GM18511 (cell line): ENCODE results near the gene MUTYH.
A peak's percentile ranks its signal among the peaks of the same experiment; 100 is the strongest.
"Not testable (repeated sequence)": the region's sequence is repeated elsewhere in the genome, so short reads cannot be mapped to it uniquely, and the experiment has no call there.

ENCODE experiments used
- ATAC-seq: cut with Tn5 transposase; IDR thresholded peaks from one replicate; pipeline ENCODE4 v1.9.1; 2021; ENCODE audit warnings: mild to moderate bottlenecking, moderate library complexity; ENCODE audit not compliant: unreplicated experiment

The MUTYH gene

GRCh38 chr1:45325851-45326506 is 14.3 kb downstream of the MUTYH start:
- ATAC-seq = no peak

DNA sequence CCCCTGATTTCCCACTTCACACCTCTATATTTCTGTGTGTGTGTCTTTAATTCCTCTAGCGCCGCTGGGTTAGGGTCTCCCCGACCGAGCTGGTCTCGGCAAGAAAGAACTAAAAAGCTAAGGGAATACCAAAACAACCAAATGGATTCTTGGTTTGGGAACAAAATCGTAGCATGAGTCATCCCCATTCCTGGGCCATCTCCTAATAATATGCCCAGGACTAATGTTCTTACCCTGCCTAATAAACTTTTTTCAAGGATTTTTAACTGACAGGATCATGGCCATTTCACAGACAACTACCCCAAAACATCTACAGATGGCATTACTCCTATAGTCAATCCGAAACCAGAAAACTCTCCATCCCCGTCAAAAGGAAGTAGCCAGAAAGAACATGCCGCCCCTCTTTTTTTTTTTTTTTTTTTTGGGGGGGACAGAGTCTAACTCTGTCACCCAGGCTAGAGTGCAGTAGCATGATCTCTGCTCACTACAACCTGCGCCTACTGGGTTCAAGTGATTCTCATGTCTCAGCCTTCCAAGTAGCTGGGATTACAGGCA is 17.7 kb downstream of the MUTYH start:
- no peak for ATAC-seq

GRCh38 chr1:45321444-45321843 is 18.8 kb downstream of the MUTYH start:
- no peak for ATAC-seq

- ATAC-seq = no peak
Observed at GRCh38 chr1:45319761-45320160, 20.5 kb downstream of the MUTYH start.

GRCh38 chr1:45317166-45317565 is 23.1 kb downstream of the MUTYH start:
- no peak for ATAC-seq

- ATAC-seq = no peak
Observed at GRCh38 chr1:45314266-45314665, 26.0 kb downstream of the MUTYH start.

- ATAC-seq = no peak
Observed at GRCh38 chr1:45306905-45307304, 33.3 kb downstream of the MUTYH start.

DNA sequence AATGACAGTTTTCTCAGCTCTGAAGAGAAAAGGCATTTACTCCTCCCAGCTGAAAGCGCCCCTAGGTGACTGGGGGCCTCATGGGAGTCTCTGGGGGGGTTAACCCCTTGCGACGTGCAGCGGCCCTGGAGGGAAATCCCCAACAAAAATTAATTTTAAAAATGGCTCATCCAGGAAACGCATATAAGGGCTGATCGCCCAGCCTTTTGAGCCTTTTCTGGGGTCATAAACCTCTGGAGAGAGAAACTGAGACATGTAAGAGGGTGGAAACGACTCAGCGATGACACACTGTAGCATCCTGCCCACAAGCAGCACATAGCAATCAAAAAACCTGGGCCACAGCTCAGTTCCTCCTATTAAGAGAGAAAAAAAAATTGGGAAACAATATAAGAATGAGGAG is 33.9 kb downstream of the MUTYH start:
- ATAC-seq = no peak

- no peak for ATAC-seq
Observed at GRCh38 chr1:45305231-45305630, 35.0 kb downstream of the MUTYH start.

- ATAC-seq = no peak
Observed at GRCh38 chr1:45304311-45305081, 35.7 kb downstream of the MUTYH start.

GRCh38 chr1:45303520-45304310 is 36.5 kb downstream of the MUTYH start:
- ATAC-seq = peak; percentile 73

GRCh38 chr1:45302505-45303150 is 37.6 kb downstream of the MUTYH start:
- no peak for ATAC-seq

DNA sequence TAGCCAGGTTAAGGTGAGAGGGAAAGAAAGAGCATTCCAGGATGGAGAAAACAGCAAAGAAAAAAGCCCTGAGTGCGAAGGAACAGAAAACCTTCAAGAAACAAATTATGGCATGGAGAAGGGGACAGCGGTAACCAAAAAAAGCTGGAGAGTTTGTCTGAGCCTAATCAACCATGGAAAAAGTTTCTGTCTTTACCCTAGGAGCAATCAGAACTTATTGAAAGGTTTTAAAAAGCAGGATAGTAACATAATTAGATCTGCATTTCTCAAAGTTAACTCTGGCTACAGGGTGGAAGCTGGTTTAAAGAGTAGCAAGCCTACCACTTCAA is 39.6 kb downstream of the MUTYH start:
- no peak for ATAC-seq

- no peak for ATAC-seq
Observed at GRCh38 chr1:45299981-45300668, 40.1 kb downstream of the MUTYH start.

DNA sequence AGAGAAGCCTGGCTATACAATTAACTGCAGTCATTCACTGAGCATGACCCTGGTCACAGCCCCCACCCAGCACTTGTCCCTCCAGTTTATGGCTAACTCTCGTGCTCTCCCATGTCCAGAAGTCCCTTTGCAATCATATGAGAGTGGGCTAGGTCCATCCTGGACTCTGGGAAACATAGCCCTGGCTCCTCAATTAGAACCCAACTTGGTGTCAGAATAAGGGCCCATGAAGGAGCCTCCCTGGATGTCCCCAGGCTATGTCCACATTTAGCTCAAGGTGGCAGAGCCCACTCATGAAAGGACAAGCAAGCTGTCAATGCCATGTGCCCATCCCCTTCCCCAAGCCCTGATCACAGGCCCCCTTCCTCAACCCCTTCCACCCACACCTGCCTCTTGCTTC is 40.9 kb downstream of the MUTYH start:
- ATAC-seq = no peak

DNA sequence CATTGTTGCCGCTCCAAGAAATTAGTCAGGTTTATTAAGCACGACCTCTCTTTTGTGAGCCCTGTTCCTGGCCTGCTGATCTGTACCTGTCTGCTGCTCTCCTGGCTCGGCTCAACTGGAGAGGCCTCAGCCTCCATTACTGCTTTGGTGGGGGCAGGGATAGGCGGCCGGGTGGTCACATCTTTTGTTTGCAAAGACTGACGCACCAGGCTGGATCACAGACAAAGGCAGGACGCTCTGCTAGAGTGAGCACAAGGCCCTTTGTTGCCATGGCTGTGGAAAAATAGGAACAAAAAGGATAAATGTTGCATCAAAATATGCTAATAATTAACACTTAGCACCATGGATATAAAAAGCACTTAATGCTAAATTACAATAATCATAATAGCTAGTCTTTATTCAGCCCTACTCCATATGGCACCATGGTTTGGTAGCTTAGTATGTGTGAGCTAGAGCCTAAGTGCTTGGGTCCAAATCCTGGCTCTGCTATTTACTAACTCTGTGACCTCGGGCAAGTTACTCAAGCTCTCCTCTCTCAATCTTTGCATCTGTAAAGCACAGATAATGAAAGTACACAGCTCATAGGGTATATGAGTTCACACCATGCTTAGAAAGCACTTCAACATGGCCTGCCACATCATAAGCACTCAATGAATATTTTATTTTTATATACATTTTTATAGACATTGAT is 42.4 kb downstream of the MUTYH start:
- ATAC-seq = no peak

DNA sequence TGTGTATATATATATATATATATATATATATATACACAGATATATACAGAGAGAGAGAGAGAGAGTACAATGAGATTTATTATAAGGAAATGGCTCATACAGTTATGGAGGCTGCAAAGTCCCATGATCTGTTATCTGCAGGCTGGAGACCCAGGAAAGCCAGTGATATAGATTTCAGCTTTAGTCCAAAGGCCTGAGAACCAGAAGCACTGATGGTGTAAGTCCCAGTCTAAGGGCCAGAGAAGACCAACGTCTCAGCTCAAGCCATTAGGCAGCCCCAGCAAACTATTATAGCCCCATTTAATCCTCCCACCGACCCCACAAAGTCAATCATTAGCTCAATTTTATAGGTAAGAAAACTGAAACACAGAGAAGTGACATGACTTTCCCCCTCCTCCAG is 48.5 kb downstream of the MUTYH start:
- no peak for ATAC-seq

GRCh38 chr1:45291002-45291401 is 49.2 kb downstream of the MUTYH start:
- ATAC-seq = not testable (repeated sequence)

- not testable (repeated sequence) for ATAC-seq
Observed at GRCh38 chr1:45286521-45286920, 53.7 kb downstream of the MUTYH start.

GRCh38 chr1:45284858-45285257 is 55.4 kb downstream of the MUTYH start:
- ATAC-seq = not testable (repeated sequence)
